H4 (cell line): ENCODE data around the gene PLEKHF1. TPM values are rescaled to one million over a fixed set of nuclear protein-coding genes. Genes with fewer than 3 reads are reported as not detected.

ENCODE experiments used
- total RNA-seq: library from RNA; depleted of rRNA; stranded (reverse); fragments of >200 nt; shearing (Covaris generic); gene quantifications from 2 replicates; pipeline ENCODE4 v1.2.3, GENCODE V29; 2014; rRNA removed

The PLEKHF1 gene
- total RNA-seq, 1 experiment from 2014 or later = 9.2 TPM

Other genes with a start within 250 kb of the PLEKHF1 start
- gene VSTM2B, start 139.5 kb upstream of the PLEKHF1 start, total RNA-seq = 8.7 and 14.0 TPM in 2 replicates
- 104 and 116 TPM in 2 replicates for gene POP4, start 59.2 kb upstream of the PLEKHF1 start, total RNA-seq
- gene C19orf12, start 49.8 kb downstream of the PLEKHF1 start, total RNA-seq = 28.4 and 31.7 TPM in 2 replicates
- gene CCNE1, start 146.5 kb downstream of the PLEKHF1 start, total RNA-seq = 40.1 and 50.1 TPM in 2 replicates